Adipose tissue (tissue), 3 donors: ENCODE data around the gene SH3BGR. TPM values are rescaled to one million over a fixed set of nuclear protein-coding genes. Genes with fewer than 3 reads are reported as not detected.

ENCODE experiments used
- polyA plus RNA-seq, 3 donors: library from polyadenylated mRNA; stranded (reverse); fragments of 200-250 nt; gene quantifications; one replicate each; pipeline ENCODE4 v1.2.3, GENCODE V29; 2013
- donor health status: healthy with polysubstance abuse.
- donor health status: Bipolar disorder and iron deficiency.
- donor health status: healthy.

Gene SH3BGR
- polyA plus RNA-seq, 3 donors: 2.5 to 4.4 (median 3.5) TPM

Other genes with a start within 250 kb of the SH3BGR start
- gene BRWD1, start 138.3 kb upstream of the SH3BGR start, polyA plus RNA-seq: 10 to 100 TPM in 2 of 3 donors, 1 to 10 TPM in 1; 8.1 to 12.1 (median 10.1) TPM
- 10 to 100 TPM; 72.2 to 78.3 (median 77.0) TPM for gene HMGN1, start 102.9 kb upstream of the SH3BGR start, polyA plus RNA-seq
- under 1 TPM; 0.36 to 0.81 (median 0.79) TPM for gene LCA5L, start 6.2 kb upstream of the SH3BGR start, polyA plus RNA-seq
- gene B3GALT5, start 161.0 kb downstream of the SH3BGR start, polyA plus RNA-seq: 1 to 10 TPM in 1 of 3 donors, under 1 TPM in 1, not detected in 1; 0.18 to 1.0 TPM